HG03039 (cell line): ENCODE data around the gene FBRS.
"Not testable (repeated sequence)": the region's sequence is repeated elsewhere in the genome, so short reads cannot be mapped to it uniquely, and the experiment has no call there.

Source experiments
- ATAC-seq: cut with Tn5 transposase; IDR thresholded peaks from one replicate; pipeline ENCODE4 v1.9.1; 2021; ENCODE audit warnings: mild to moderate bottlenecking, moderate library complexity; ENCODE audit not compliant: unreplicated experiment

Gene FBRS

GRCh38 chr16:30697264-30698138 is 39.3 kb downstream of the FBRS start:
- no peak for ATAC-seq

GRCh38 chr16:30698139-30698815 is 40.0 kb downstream of the FBRS start:
- ATAC-seq: peak; percentile 83

GRCh38 chr16:30698816-30699614 is 40.8 kb downstream of the FBRS start, which contains the start of gene SRCAP:
Gene SRCAP, plus strand, starts transcription at chr16:30699171. Its CDS starts 1,654 bp downstream, at chr16:30700825.
- peak; percentile 21 for ATAC-seq

- no peak for ATAC-seq
Measured at GRCh38 chr16:30699615-30700099, 41.4 kb downstream of the FBRS start.

- no peak for ATAC-seq
Measured at GRCh38 chr16:30700491-30700890, 42.3 kb downstream of the FBRS start.

- ATAC-seq: no peak
Measured at GRCh38 chr16:30700971-30701370, 42.7 kb downstream of the FBRS start.

- ATAC-seq: not testable (repeated sequence)
Measured at GRCh38 chr16:30703071-30703470, 44.8 kb downstream of the FBRS start.

GRCh38 chr16:30703971-30704370 is 45.7 kb downstream of the FBRS start:
- ATAC-seq: no peak

GRCh38 chr16:30706046-30706445 is 47.8 kb downstream of the FBRS start:
- no peak for ATAC-seq

- ATAC-seq: no peak
Measured at GRCh38 chr16:30710971-30711370, 52.7 kb downstream of the FBRS start.

GRCh38 chr16:30711712-30712111 is 53.5 kb downstream of the FBRS start:
- ATAC-seq: no peak

GRCh38 chr16:30715750-30716445 is 57.7 kb downstream of the FBRS start:
- no peak for ATAC-seq

GRCh38 chr16:30720086-30720485 is 61.9 kb downstream of the FBRS start:
- ATAC-seq: no peak
